Progenitor cell of endocrine pancreas (in vitro differentiated cells): ENCODE results near the gene MORC1. TPM values are rescaled to one million over a fixed set of nuclear protein-coding genes. Genes with fewer than 3 reads are reported as not detected.

Experiments used
- DNase-seq: peaks from one replicate; pipeline ENCODE4 v3.0.0; 2021; ENCODE audit warnings: low spot score; ENCODE audit not compliant: unreplicated experiment
- H3K27ac Mint-ChIP-seq: 2 replicates; pipeline ENCODE4 v1.8.0; 2021; ENCODE audit warnings: mild to moderate bottlenecking, moderate library complexity, mixed read lengths
- H3K27me3 Mint-ChIP-seq: 2 replicates; pipeline ENCODE4 v1.8.0; 2021; ENCODE audit warnings: mixed read lengths
- H3K36me3 Mint-ChIP-seq: 2 replicates; pipeline ENCODE4 v1.8.0; 2022; ENCODE audit warnings: mixed read lengths; ENCODE audit not compliant: insufficient read depth
- H3K4me1 Mint-ChIP-seq: 2 replicates; pipeline ENCODE4 v1.8.0; 2021; ENCODE audit warnings: low read depth, mixed read lengths
- H3K4me3 Mint-ChIP-seq: 2 replicates; pipeline ENCODE4 v1.8.0; 2021; ENCODE audit warnings: low read depth, mild to moderate bottlenecking, moderate library complexity, mixed read lengths
- H3K9me3 Mint-ChIP-seq: 2 replicates; pipeline ENCODE4 v1.8.0; 2021; ENCODE audit warnings: low read depth, mixed read lengths
- CTCF ChIP-seq: fragments of 200-600 bp; sonication (generic); IDR thresholded peaks from one replicate; pipeline ENCODE4 v1.5.0; 2021; ENCODE audit warnings: antibody characterized with exemption, mild to moderate bottlenecking; ENCODE audit not compliant: unreplicated experiment
- total RNA-seq: library from RNA; stranded (reverse); gene quantifications from 2 replicates; pipeline ENCODE4 v1.2.1, GENCODE V29; 2021

MORC1 gene
- total RNA-seq, 1 donor from 2014 or later: not detected

- Mint-ChIP-seq H3K27ac (no peak overlapping the region), H3K27me3 (no peaks in the 10 kb centered on the region), H3K9me3 (no peaks in the 10 kb centered on the region), H3K4me3 (no peak overlapping the region), H3K36me3 (no peaks in the 10 kb centered on the region), H3K4me1 (peaks cover 1% of the 10 kb centered on the region)
- no peak for DNase-seq
- TF ChIP-seq CTCF: no peak
These were observed 166.0 kb downstream of the MORC1 start for GRCh38 chr3:108951820-108952501.

GRCh38 chr3:108947855-108948254 is 170.1 kb downstream of the MORC1 start:
- Mint-ChIP-seq H3K4me3 (no peak overlapping the region), H3K27ac (no peak overlapping the region), H3K27me3 (no peaks in the 10 kb centered on the region), H3K4me1 (peaks cover 3% of the 10 kb centered on the region), H3K9me3 (no peaks in the 10 kb centered on the region), H3K36me3 (no peaks in the 10 kb centered on the region)
- no peak for TF ChIP-seq CTCF
- DNase-seq: no peak

GRCh38 chr3:108946292-108947285 is 171.3 kb downstream of the MORC1 start:
- Mint-ChIP-seq H3K9me3 (no peaks in the 10 kb centered on the region), H3K4me3 (no peak overlapping the region), H3K27ac (no peak overlapping the region), H3K36me3 (no peaks in the 10 kb centered on the region), H3K27me3 (no peaks in the 10 kb centered on the region), H3K4me1 (peaks cover 6% of the 10 kb centered on the region)
- no peak for TF ChIP-seq CTCF
- DNase-seq: no peak

GRCh38 chr3:108940568-108941263 is 177.2 kb downstream of the MORC1 start:
- H3K27me3 Mint-ChIP-seq: no peaks in the 10 kb centered on the region
- peak overlapping the region; percentile 76 for H3K27ac Mint-ChIP-seq
- TF ChIP-seq CTCF: no peak
- H3K4me3 Mint-ChIP-seq: no peak overlapping the region
- DNase-seq: no peak
- H3K9me3 Mint-ChIP-seq: no peaks in the 10 kb centered on the region
- peaks cover 26% of the 10 kb centered on the region for H3K4me1 Mint-ChIP-seq
- no peaks in the 10 kb centered on the region for H3K36me3 Mint-ChIP-seq

- no peak for TF ChIP-seq CTCF
- Mint-ChIP-seq H3K4me1 (peaks cover 26% of the 10 kb centered on the region), H3K27me3 (no peaks in the 10 kb centered on the region), H3K27ac (peak overlapping the region; percentile 76), H3K9me3 (no peaks in the 10 kb centered on the region), H3K4me3 (no peak overlapping the region), H3K36me3 (no peaks in the 10 kb centered on the region)
- no peak for DNase-seq
These were observed 177.8 kb downstream of the MORC1 start for GRCh38 chr3:108940166-108940565.
